Gastroesophageal sphincter (tissue), 4 donors: ENCODE data around the gene FOXJ3. TPM values are rescaled to one million over a fixed set of nuclear protein-coding genes. Genes with fewer than 3 reads are reported as not detected.

Source experiments
- ATAC-seq: fragments of 150-250 bp; one replicate; pipeline ENCODE4 v1.9.1; 2016; ENCODE audit warnings: mild to moderate bottlenecking, moderate library complexity
- H3K27ac ChIP-seq, 4 donors: fragments of 200-600 bp; sonication (generic) in 3 of 4; 1 replicate in 3 of 4; 2 replicates in 1 of 4; pipeline ENCODE4 v1.5.1; 2016 to 2019
- H3K27me3 ChIP-seq: fragments of 200-600 bp; sonication (generic); one replicate; pipeline ENCODE4 v1.5.1; 2019
- H3K36me3 ChIP-seq, 2 donors: fragments of 200-600 bp; sonication (generic); one replicate each; pipeline ENCODE4 v1.5.1; 2019; ENCODE audit warnings: control low read depth in 1 of 2
- H3K4me1 ChIP-seq, 3 donors: fragments of 200-600 bp; sonication (generic); 1 replicate in 2 of 3; 2 replicates in 1 of 3; pipeline ENCODE4 v1.5.1; 2016 to 2019; ENCODE audit warnings: control low read depth in 2 of 3
- H3K4me3 ChIP-seq, 2 donors: fragments of 200-600 bp; sonication (generic); one replicate each; pipeline ENCODE4 v1.5.1; 2019; ENCODE audit warnings: mild to moderate bottlenecking in 1 of 2, moderate library complexity in 1 of 2
- H3K9me3 ChIP-seq, 3 donors: fragments of 200-600 bp; sonication (generic); one replicate each; pipeline ENCODE4 v1.5.1; 2017 to 2019; ENCODE audit warnings: control low read depth in 2 of 3
- CTCF ChIP-seq, 4 experiments: fragments of 200-600 bp in 2 of 4; fragments of 450-650 bp in 2 of 4; sonication (generic) in 1 of 4; IDR thresholded peaks; one replicate each; pipeline ENCODE4 v1.5.1; 2017 to 2019; ENCODE audit warnings: antibody characterized with exemption in 4 of 4, mild to moderate bottlenecking in 2 of 4, moderate library complexity in 2 of 4
- EP300 ChIP-seq: sonication (generic); formaldehyde crosslinking; IDR thresholded peaks from one replicate; pipeline ENCODE4 v1.6.1; 2017; ENCODE audit warnings: antibody characterized with exemption, mild to moderate bottlenecking
- POLR2A ChIP-seq, 2 donors: fragments of 450-650 bp; IDR thresholded peaks; one replicate each; pipeline ENCODE4 v1.6.1; 2017; ENCODE audit warnings: antibody characterized with exemption in 2 of 2, mild to moderate bottlenecking in 2 of 2, moderate library complexity in 1 of 2
- POLR2AphosphoS5 ChIP-seq: sonication (generic); formaldehyde crosslinking; IDR thresholded peaks from one replicate; pipeline ENCODE4 v1.6.1; 2017; ENCODE audit warnings: antibody characterized with exemption
- WGBS, 2 donors: methylation state at CpG; one replicate each; pipeline ENCODE4 v1.1.5; 2018; ENCODE audit warnings: low coverage in 1 of 2; 5-methylcytosine and 5-hydroxymethylcytosine counted together
- total RNA-seq, 4 donors: library from RNA; depleted of rRNA; stranded (reverse); fragments of >200 nt; gene quantifications; one replicate each; pipeline ENCODE4 v1.1.0, GENCODE V29; 2016

FOXJ3 gene
- total RNA-seq, 4 donors from 2014 or later = 36.3 to 57.1 (median 41.4) TPM

GRCh38 chr1:42240966-42241755 is 93.9 kb downstream of the FOXJ3 start:
- TF ChIP-seq POLR2AphosphoS5 (no peak), EP300 (no peak), CTCF (IDR thresholded peaks at IDR 0.05) (no peak), POLR2A (IDR thresholded peaks at IDR 0.05) (no peak)
- ATAC-seq = no peak
- no peak overlapping the region for H3K4me3 ChIP-seq
- WGBS, 2 donors = 90 to 100% methylated on average over 3 to 4 of the region's 5 CpGs
- no peaks in the 10 kb centered on the region for H3K27me3 ChIP-seq
- no peak overlapping the region for H3K27ac ChIP-seq
- H3K4me1 ChIP-seq = peaks cover 0 to 13% (median 4%) of the 10 kb centered on the region in 3 donors
- peaks cover 0 to 6% of the 10 kb centered on the region in 2 donors for H3K36me3 ChIP-seq
- peaks cover 0 to 14% (median 0%) of the 10 kb centered on the region in 3 donors for H3K9me3 ChIP-seq

GRCh38 chr1:42239555-42239954 is 95.5 kb downstream of the FOXJ3 start:
- H3K27me3 ChIP-seq = no peaks in the 10 kb centered on the region
- H3K9me3 ChIP-seq = peaks cover 0 to 21% (median 0%) of the 10 kb centered on the region in 3 donors
- peaks cover 0 to 13% (median 4%) of the 10 kb centered on the region in 3 donors for H3K4me1 ChIP-seq
- no peak for TF ChIP-seq POLR2AphosphoS5
- TF ChIP-seq CTCF (IDR thresholded peaks at IDR 0.05) = no peak
- no peak for TF ChIP-seq EP300
- no peak for TF ChIP-seq POLR2A (IDR thresholded peaks at IDR 0.05)
- 42 to 65% methylated on average over 1 of the region's 1 CpG for WGBS, 2 donors
- H3K36me3 ChIP-seq = peaks cover 0 to 12% of the 10 kb centered on the region in 2 donors
- H3K4me3 ChIP-seq = no peak overlapping the region
- no peak for ATAC-seq
- no peak overlapping the region for H3K27ac ChIP-seq

GRCh38 chr1:42239041-42239440 is 96.0 kb downstream of the FOXJ3 start:
- H3K36me3 ChIP-seq = peaks cover 0 to 13% of the 10 kb centered on the region in 2 donors
- H3K27me3 ChIP-seq = no peaks in the 10 kb centered on the region
- H3K4me3 ChIP-seq = no peak overlapping the region
- no peak overlapping the region for H3K27ac ChIP-seq
- no peak for TF ChIP-seq CTCF (IDR thresholded peaks at IDR 0.05)
- TF ChIP-seq POLR2A (IDR thresholded peaks at IDR 0.05) = no peak
- TF ChIP-seq POLR2AphosphoS5 = no peak
- no peak for TF ChIP-seq EP300
- no peak for ATAC-seq
- 100% methylated on average over 1 of the region's 1 CpG; no CpG with 5 or more reads in 1 of the 2 donors for WGBS, 2 donors
- peaks cover 0 to 13% (median 4%) of the 10 kb centered on the region in 3 donors for H3K4me1 ChIP-seq
- H3K9me3 ChIP-seq = peaks cover 0 to 21% (median 0%) of the 10 kb centered on the region in 3 donors

DNA sequence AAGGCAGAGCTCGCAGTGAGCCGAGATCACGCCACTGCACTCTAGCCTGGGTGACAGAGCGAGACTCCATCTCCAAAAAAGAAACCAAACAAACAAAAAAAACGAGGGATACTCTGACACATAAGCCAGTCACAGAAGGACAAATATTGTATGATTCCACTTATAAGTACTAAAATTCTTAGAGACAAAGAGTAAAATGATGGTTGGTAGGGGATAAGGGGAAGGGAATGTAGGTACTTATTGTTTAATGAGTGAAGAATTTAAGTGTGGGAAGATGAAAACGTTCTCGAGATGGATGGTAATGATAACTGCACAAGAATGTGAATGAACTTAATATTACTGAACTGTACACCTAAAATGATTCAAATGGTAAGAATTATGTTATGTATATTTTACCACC is 103.8 kb downstream of the FOXJ3 start:
- TF ChIP-seq EP300 (no peak), CTCF (IDR thresholded peaks at IDR 0.05) (no peak), POLR2AphosphoS5 (no peak), POLR2A (IDR thresholded peaks at IDR 0.05) (no peak)
- 79 to 88% methylated on average over 3 to 7 of the region's 7 CpGs for WGBS, 2 donors

GRCh38 chr1:42228938-42229337 is 106.1 kb downstream of the FOXJ3 start:
- Histone ChIP-seq H3K4me1 (peaks cover 0 to 22% (median 0%) of the 10 kb centered on the region in 3 donors), H3K36me3 (no peaks in the 10 kb centered on the region), H3K27me3 (no peaks in the 10 kb centered on the region), H3K27ac (no peak overlapping the region), H3K9me3 (no peaks in the 10 kb centered on the region), H3K4me3 (no peak overlapping the region)
- 61 to 72% methylated on average over 6 of the region's 6 CpGs for WGBS, 2 donors
- no peak for ATAC-seq
- TF ChIP-seq POLR2A (IDR thresholded peaks at IDR 0.05) = no peak
- TF ChIP-seq POLR2AphosphoS5 = no peak
- TF ChIP-seq EP300 = no peak
- TF ChIP-seq CTCF (IDR thresholded peaks at IDR 0.05) = no peak

More for the DNA sequence above, 103.8 kb downstream of the FOXJ3 start:
- no peak for ATAC-seq
- Histone ChIP-seq H3K27ac (no peak overlapping the region), H3K4me3 (no peak overlapping the region), H3K36me3 (peaks cover 0 to 7% of the 10 kb centered on the region in 2 donors), H3K9me3 (peaks cover 0 to 8% (median 0%) of the 10 kb centered on the region in 3 donors), H3K4me1 (peaks cover 0 to 12% (median 0%) of the 10 kb centered on the region in 3 donors), H3K27me3 (no peaks in the 10 kb centered on the region)
